Transverse colon (tissue), 4 donors: Measurements from ENCODE around the gene PRKCA. TPM values are rescaled to one million over a fixed set of nuclear protein-coding genes. Genes with fewer than 3 reads are reported as not detected.

Source experiments
- DNase-seq: peaks from one replicate; pipeline ENCODE4 v3.0.0-alpha.2; 2019
- H3K27ac ChIP-seq, 4 donors: fragments of 200-600 bp; sonication (generic); 2 replicates each; pipeline ENCODE4 v1.5.1; 2016 to 2018; ENCODE audit warnings: inconsistent platforms in 4 of 4
- H3K27me3 ChIP-seq: fragments of 200-600 bp; sonication (generic); 2 replicates; pipeline ENCODE4 v1.5.1; 2017; ENCODE audit warnings: inconsistent platforms
- H3K36me3 ChIP-seq, 4 donors: fragments of 200-600 bp; sonication (generic); 2 replicates each; pipeline ENCODE4 v1.5.1; 2017 to 2019; ENCODE audit warnings: inconsistent platforms in 4 of 4
- H3K4me1 ChIP-seq, 4 donors: fragments of 200-600 bp; sonication (generic); 2 replicates each; pipeline ENCODE4 v1.5.1; 2017 to 2020; ENCODE audit warnings: inconsistent platforms in 4 of 4
- H3K4me3 ChIP-seq, 4 donors: fragments of 200-600 bp; sonication (generic); 1 replicate in 1 of 4; 2 replicates in 3 of 4; pipeline versions ENCODE4 v1.5.1 to v1.6.1; 2017 to 2019; ENCODE audit warnings: inconsistent platforms in 4 of 4
- H3K9me3 ChIP-seq, 2 donors: fragments of 200-600 bp; sonication (generic); 2 replicates each; pipeline ENCODE4 v1.5.1; 2017 to 2019; ENCODE audit warnings: inconsistent platforms in 2 of 2
- CTCF ChIP-seq, 5 experiments: fragments of 200-600 bp in 3 of 5; fragments of 450-650 bp in 2 of 5; sonication (generic) in 3 of 5; IDR thresholded peaks; 1 replicate in 2 of 5; 2 replicates in 3 of 5; pipeline ENCODE4 v1.5.1; 2016 to 2017; ENCODE audit warnings: antibody characterized with exemption in 5 of 5, inconsistent platforms in 3 of 5, mild to moderate bottlenecking in 2 of 5, moderate library complexity in 1 of 5
- EP300 ChIP-seq: sonication (generic); formaldehyde crosslinking; IDR thresholded peaks from one replicate; pipeline ENCODE4 v1.6.1; 2017; ENCODE audit warnings: antibody characterized with exemption, low read depth
- POLR2A ChIP-seq: fragments of 450-650 bp; IDR thresholded peaks from one replicate; pipeline ENCODE4 v1.6.1; 2016; ENCODE audit warnings: antibody characterized with exemption, mild to moderate bottlenecking, moderate library complexity
- POLR2AphosphoS5 ChIP-seq, 3 donors: sonication (generic); formaldehyde crosslinking; IDR thresholded peaks; one replicate each; pipeline ENCODE4 v1.6.1; 2016; ENCODE audit warnings: antibody characterized with exemption in 3 of 3
- WGBS, 2 donors: methylation state at CpG; one replicate each; pipeline ENCODE4 v1.1.5; 2018; ENCODE audit warnings: low coverage in 1 of 2; 5-methylcytosine and 5-hydroxymethylcytosine counted together
- in situ Hi-C, 4 donors: fragments of 200-750 bp; cut with MboI; loops; one replicate each; pipeline versions ENCODE4 v1.15.0 to v1.15.1; 2017; ENCODE audit warnings: low sequenced_read_pairs in 3 of 4, low pct_ligation_motif_present in 1 of 4, low pct_unique_long_range_greater_than_20kb in 1 of 4
- intact Hi-C: fragments of 100-400 bp; cut with DNase I; formaldehyde crosslinking; loops from one replicate; pipeline ENCODE4 v1.15.1; 2023; ENCODE audit warnings: low total_unique reads
- total RNA-seq, 4 donors: library from RNA; depleted of rRNA; stranded (reverse); fragments of >200 nt; gene quantifications; one replicate each; pipeline ENCODE4 v1.1.0, GENCODE V29; 2016

The PRKCA gene
- total RNA-seq, 4 donors from 2014 or later, result 16.1 to 49.7 (median 31.7) TPM

- no peak for DNase-seq
- 60 to 95% methylated on average over 2 to 6 of the region's 6 CpGs for WGBS, 2 donors
- intact Hi-C loops (no loop called here), in situ Hi-C loops (no loop called here)
- Histone ChIP-seq H3K36me3 (no peaks in the 10 kb centered on the region), H3K27ac (no peak overlapping the region), H3K4me1 (no peaks in the 10 kb centered on the region), H3K9me3 (no peaks in the 10 kb centered on the region), H3K4me3 (no peak overlapping the region), H3K27me3 (no peaks in the 10 kb centered on the region)
- TF ChIP-seq POLR2AphosphoS5 (IDR thresholded peaks at IDR 0.05), result no peak
- no peak for TF ChIP-seq CTCF (IDR thresholded peaks at IDR 0.05)
- no peak for TF ChIP-seq EP300
- no peak for TF ChIP-seq POLR2A
Measured at GRCh38 chr17:66814026-66814425, 511.6 kb downstream of the PRKCA start.

GRCh38 chr17:66814570-66814969 lies 512.2 kb downstream of the PRKCA start:
- Histone ChIP-seq H3K4me3 (no peak overlapping the region), H3K36me3 (no peaks in the 10 kb centered on the region), H3K9me3 (no peaks in the 10 kb centered on the region), H3K4me1 (no peaks in the 10 kb centered on the region), H3K27ac (no peak overlapping the region), H3K27me3 (no peaks in the 10 kb centered on the region)
- WGBS, 2 donors, result 39 to 48% methylated on average over 2 to 5 of the region's 5 CpGs
- TF ChIP-seq POLR2AphosphoS5 (IDR thresholded peaks at IDR 0.05), result no peak
- no peak for TF ChIP-seq POLR2A
- TF ChIP-seq CTCF (IDR thresholded peaks at IDR 0.05), result no peak
- no peak for TF ChIP-seq EP300
- intact Hi-C loops, result no loop called here
- in situ Hi-C loops, result no loop called here
- no peak for DNase-seq

GRCh38 chr17:66817750-66818149 lies 515.3 kb downstream of the PRKCA start:
- no peaks in the 10 kb centered on the region for H3K27me3 ChIP-seq
- no peak for TF ChIP-seq POLR2AphosphoS5 (IDR thresholded peaks at IDR 0.05)
- no peak for TF ChIP-seq CTCF (IDR thresholded peaks at IDR 0.05)
- no peak for TF ChIP-seq POLR2A
- TF ChIP-seq EP300, result no peak
- 80 to 100% methylated on average over 1 of the region's 1 CpG for WGBS, 2 donors
- DNase-seq, result no peak
- in situ Hi-C loops, result no loop called here
- H3K36me3 ChIP-seq, result no peaks in the 10 kb centered on the region
- intact Hi-C loops, result no loop called here
- no peak overlapping the region for H3K27ac ChIP-seq
- H3K4me3 ChIP-seq, result no peak overlapping the region
- H3K9me3 ChIP-seq, result no peaks in the 10 kb centered on the region
- no peaks in the 10 kb centered on the region for H3K4me1 ChIP-seq

GRCh38 chr17:66819466-66819865 lies 517.1 kb downstream of the PRKCA start:
- Histone ChIP-seq H3K27ac (no peak overlapping the region), H3K4me1 (no peaks in the 10 kb centered on the region), H3K4me3 (no peak overlapping the region), H3K27me3 (peaks cover 2% of the 10 kb centered on the region), H3K9me3 (no peaks in the 10 kb centered on the region), H3K36me3 (no peaks in the 10 kb centered on the region)
- in situ Hi-C loops (no loop called here), intact Hi-C loops (no loop called here)
- WGBS, 2 donors, result 85 to 88% methylated on average over 6 of the region's 6 CpGs
- DNase-seq, result no peak
- TF ChIP-seq CTCF (IDR thresholded peaks at IDR 0.05), result no peak
- TF ChIP-seq EP300, result no peak
- no peak for TF ChIP-seq POLR2AphosphoS5 (IDR thresholded peaks at IDR 0.05)
- no peak for TF ChIP-seq POLR2A
